GM19043 (cell line): Measurements from ENCODE around the gene HACD2.
"Not testable (repeated sequence)": the region's sequence is repeated elsewhere in the genome, so short reads cannot be mapped to it uniquely, and the experiment has no call there.

Source experiments
- ATAC-seq: cut with Tn5 transposase; IDR thresholded peaks from one replicate; pipeline ENCODE4 v1.9.1; 2021; ENCODE audit warnings: low read depth; ENCODE audit not compliant: unreplicated experiment

The HACD2 gene

DNA sequence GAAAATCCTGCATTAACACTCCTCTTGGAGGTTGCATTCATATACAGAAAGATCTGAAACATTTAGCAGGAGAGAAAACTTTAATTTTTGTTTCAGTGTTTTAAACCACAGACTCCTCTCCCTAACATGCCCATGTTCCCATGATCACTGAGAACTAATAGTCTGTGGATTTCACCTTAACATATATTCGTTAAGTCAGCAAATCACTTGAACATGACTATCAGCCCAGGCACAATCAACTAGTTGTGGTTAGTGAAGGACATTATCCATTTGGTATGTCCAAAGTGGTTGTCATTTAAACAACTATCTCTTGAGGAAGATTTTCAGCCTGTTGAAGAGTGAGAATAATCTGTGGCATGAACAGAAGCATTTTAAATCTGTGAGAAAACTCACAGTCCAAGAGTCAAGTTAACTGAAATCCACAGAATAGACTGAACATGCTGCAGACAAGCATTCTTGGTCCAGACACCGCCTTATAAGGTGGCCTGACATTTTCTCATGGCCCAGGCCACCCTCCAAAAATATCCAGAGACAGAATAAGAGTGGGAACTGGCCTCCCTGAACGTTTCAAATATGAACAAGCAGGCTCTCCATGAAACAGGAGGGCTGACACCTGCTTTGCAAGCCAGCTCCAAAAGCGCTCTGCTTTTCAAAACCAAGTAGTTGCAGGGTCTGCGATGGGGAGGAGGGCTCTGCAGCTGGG lies 96.1 kb downstream of the HACD2 start:
- no peak for ATAC-seq

DNA sequence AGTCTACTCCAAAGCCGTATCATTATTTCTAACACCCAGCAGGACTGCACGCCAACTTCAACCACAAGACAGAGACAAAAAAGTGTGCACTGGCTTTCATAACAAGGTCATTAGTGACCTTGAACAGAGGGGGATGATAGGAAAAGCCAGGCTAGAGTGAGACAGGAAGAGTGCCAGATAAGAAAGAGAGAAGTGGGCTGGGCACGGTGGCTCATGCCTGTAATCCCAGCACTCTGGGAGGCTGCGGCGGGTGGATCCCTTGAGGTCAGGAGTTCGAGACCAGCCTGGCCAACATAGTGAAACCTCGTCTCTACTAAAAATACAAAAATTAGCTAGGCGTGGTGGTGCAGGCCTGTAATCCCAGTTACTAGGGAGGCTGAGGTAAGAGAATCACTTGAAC lies 97.8 kb downstream of the HACD2 start:
- not testable (repeated sequence) for ATAC-seq

DNA sequence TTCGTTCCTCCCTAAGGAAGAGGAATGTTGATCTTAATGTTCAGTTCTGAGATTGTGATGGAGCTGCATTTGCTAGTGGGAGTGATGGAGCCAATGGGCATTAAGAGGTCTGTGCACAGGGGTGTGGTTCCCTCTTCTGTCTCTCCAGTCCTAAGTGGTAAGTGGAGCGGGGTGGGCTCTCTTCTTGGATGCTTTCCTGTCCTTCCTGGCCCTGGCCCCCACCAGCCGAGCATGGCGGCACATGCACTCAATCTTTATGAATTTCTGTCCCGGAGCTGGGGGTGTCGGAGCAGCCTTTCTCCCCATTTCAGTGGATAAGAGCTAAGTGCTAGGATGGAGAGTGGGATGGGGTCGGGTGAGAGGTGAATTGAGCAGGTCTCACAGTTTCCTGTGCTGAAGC lies 98.4 kb downstream of the HACD2 start:
- ATAC-seq, result no peak

DNA sequence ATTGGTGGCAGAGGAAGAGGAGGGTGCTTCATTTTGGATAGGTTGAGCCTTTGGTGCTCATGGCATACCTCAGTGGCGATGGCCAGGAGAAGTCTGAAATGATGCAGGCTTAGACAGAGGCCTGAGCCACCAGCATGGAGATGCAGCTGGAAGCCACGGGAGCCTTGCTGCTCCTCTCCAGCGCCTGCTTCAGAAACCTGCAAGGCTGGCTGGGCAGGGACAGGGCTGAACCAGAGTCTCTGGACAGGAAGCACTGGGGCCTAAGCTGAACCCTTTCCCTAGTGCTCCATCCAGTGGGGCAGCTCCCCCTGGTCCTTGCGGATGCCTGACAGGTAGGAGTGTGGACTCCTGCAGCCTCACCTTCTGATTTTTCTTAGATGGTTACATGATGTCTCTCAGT lies 99.3 kb downstream of the HACD2 start:
- no peak for ATAC-seq

DNA sequence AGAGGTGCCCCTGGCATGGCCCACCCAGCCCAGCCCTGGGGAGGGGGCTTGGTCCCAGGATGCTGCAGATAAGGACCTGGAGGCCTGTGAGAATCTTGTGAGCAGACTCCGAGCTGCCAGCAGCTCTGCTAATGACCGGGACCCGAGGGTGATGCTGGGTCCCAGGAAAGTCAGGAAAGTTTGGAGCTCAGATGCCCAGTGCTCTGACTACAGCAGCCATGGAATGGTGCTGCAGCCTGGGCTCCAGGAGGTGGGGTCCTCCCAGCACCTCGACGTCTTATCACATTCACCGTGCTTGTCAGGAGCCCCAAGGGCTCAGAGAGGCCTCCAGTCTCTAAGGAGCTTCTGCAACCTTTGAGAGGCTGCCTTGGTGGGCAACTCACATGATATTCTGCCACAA lies 101.7 kb downstream of the HACD2 start:
- no peak for ATAC-seq

DNA sequence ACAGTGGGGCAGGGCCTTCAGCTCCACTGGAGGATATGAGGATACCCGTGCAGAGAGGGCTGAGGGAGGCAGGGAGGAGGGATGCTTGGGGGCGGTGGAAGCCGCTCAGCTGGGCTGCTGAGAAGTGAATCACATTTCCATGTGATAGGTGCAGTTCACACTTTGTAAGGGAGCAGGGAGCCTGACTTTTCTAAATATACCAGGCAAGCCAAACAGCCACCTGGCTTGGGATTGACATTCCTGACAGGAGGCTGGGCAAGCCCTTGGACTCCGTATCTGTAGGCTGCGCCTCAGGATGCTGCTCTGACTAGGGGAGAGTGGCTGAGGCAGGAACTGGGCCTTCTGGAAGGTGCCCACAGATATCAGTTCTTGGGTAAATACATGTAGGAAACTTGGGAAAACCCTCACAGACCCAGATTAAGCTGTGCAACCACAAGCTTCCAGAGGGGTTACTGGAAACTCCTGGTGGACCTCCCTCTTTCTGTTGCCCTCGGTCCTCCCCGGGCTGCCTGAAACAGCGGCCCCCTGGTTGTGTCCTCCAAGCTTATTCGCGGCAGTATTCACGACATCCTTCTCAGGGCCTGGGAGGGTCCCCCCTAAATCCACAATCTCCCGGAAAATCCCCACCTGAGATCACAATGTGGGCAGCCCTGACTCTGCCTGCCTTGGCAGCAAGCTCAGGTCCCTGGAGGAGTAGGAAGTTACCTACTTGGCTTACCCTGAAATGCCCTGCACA lies 103.0 kb downstream of the HACD2 start:
- ATAC-seq, result no peak

DNA sequence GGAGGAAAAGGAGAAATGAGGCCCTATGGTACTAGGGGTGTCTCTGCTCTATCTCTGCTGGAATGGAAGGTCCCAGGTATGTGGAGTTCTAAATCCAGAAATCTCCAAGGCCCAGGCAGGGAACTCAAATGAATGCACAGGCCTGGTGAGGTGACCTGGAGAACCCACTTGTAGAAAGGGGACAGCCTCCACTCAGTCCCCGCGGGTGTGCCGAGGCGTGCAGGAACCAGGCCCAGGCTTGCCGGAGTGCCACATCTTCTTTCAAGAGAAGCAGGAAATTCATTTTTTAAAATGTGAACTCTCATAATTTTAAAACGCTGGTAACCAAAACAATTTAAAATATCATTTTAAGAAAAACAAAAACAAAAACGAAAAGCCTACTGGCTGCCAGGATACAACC lies 103.8 kb downstream of the HACD2 start:
- no peak for ATAC-seq

DNA sequence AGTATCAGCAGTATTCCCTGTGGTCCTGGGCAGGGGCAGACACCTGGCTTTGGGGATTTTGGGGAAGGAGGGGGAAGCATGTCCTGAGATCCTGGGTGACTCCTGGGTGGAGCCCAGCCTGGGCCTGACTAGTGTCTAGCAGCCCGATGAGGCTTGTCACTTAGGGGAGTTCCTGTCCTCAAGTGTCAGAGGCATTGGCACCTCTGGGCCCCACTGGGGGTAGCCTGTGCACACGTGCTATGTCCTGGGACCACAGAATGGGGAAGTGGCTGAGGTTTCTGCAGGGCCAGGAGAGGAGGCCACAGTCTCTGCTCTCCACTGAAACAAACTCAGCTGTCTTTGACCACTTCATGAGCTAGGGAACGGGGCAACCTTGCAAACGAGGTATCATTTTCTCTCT lies 104.4 kb downstream of the HACD2 start:
- no peak for ATAC-seq

DNA sequence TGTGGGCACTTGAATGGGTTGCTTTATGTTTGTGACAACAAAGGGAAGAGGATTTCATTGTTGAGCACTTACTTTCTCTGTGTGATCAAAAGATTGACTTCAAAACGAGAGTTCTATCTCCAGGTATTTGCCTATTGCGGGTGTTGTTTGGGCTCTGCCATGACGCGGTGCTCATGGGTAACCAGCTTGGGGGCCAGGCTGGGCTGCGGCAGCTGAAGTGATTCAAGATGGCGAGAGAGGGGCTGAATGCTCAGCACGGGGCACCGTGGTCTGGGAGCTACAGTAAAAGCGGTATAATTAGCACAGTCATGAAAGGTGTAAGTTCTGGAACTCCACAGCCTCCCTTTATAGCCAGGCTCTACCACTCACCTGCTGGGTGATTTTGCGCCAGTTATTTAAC lies 105.0 kb downstream of the HACD2 start:
- ATAC-seq, result no peak

DNA sequence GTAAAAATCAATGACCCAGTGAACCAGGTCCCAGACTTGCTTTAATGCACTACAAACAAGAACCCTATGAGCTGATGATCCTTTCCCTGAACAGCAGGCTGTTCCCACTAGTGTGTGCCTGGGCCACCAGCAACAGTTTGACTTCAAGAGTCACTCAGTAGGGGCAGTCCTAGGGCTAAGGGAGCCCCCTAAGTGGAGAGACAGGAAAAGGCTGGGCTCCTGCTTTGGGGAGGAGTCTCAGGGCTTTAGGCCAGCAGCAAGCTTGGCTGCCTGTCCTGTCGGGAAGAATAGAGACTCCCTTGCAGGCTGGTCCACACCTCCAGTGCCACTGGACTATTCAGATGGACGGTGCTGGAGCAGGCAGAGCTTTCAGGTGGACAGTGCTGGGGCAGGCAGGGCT lies 106.5 kb downstream of the HACD2 start:
- ATAC-seq, result no peak

DNA sequence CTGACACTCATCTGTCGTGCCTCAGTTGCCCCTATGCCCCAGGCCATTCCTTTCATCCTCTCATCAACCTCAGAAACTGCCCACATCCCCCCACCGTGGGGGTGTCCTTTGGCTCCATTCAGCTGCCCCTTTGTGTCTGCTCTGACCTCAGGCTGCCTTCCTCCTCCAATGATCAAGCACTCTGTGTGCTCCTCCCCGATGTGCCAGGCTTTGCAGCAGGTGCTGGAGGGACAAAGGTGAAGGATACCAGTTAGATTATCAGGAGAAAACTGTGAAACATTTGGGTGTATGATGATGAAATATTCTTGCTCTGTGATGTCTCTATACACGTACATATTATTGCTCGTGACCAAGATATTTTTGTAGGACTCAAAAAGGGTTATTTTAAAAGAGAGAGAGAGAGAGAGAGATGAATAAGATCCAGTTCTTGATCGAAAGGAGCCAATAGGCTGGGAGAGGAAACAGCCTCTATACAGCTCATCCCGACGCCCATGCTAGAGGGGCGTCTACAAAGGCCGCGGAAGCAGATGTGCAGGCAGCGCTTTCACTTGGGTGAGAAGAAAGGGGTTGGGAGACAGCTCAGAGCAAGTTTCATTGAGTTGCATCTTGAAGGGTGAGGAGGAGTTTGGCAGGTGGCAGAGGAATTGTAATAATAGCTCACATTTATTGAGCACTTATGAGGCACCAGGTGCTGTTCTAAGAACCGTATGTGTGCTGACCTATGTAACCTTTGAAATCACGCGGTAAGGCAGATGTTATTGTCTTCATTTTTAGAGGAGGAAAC lies 107.7 kb downstream of the HACD2 start:
- ATAC-seq, result no peak

DNA sequence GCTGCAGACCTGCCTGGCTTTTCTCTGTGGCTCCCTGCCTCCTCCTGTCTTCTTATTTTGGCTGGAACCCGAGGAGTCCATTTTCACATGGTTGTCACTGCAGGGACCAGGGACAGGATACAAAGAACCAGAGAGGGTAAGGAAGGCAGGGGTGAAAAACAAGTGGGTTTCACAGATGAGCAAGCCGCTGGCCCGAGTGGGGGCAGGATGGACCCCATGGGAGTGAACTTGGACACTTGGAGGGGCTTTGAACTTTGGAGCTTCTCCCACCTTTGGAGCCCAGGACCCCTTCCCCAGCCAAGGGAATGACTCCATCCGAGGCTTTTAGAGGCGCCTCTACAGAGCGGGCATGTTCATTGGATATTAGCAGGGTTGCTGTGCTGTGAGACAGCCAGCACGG lies 109.1 kb downstream of the HACD2 start:
- ATAC-seq, result no peak

DNA sequence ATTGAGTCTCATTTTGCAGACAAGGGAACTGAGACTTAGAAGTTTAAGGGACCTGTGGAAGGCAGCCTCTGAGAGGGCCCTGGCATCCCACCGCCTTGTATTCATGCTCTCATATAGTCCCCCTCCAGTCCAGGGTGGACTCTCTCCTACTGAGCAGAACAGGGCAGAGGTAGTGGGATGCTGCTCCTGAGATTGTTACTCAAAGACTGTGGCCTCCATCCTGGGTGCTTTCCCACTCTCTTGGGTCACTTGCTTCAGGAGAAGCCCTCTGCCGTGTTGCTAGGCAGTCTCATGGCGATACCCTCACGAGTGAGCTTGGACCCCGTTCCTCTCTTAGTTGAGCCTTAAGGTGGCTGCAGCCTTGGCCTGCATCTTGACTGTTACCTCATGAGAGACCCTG lies 113.7 kb downstream of the HACD2 start:
- no peak for ATAC-seq

DNA sequence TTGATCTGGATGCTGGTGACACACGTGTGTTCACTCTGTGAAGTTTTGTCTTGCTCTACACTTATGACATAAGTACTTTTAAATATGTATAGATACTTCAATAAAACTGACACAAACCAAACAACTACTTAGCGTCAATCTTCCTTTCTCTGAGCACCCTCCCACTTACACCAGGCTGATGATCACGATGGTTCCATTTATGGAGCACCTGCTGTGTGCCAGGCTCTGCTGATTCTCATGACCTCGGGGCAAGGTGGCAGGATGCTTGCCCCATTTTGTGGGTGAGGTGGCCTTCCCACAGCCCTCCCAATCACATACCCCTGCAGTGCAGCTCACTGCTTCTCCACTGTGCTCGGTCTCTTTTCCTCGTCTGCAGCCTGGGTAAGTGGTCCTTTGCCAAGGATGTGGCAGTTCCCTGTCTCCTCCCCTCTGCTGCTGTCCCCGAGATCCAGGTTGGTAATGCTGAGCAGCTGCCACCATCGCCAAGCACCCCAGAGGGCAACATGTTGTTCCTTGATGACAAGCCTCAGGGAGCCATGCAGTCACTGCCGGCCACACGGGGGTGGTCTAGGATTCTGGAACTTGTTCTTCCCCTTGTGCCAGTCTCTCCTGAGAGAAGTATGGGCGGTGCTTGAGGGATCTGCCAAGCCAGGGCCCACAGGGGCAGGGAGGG lies 115.4 kb downstream of the HACD2 start:
- no peak for ATAC-seq

DNA sequence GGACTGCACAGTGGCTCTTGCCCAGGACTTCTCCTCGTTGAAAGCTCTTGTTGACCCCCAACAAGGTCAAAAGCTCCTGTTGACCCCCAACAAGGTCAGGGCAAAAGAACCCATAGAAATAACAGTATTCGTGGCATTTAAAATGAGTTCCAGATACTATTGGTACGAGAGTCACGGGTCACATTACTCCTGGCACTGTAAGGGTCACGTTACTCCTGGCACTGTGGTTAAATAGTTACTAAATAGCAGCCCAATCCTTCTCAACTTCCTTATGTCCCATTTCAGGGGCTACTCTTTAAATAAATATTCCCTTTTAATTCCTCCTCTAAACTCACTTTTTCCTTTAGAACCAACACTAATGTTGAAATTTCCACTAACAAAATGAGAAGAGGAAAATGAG lies 117.8 kb downstream of the HACD2 start:
- ATAC-seq, result no peak

DNA sequence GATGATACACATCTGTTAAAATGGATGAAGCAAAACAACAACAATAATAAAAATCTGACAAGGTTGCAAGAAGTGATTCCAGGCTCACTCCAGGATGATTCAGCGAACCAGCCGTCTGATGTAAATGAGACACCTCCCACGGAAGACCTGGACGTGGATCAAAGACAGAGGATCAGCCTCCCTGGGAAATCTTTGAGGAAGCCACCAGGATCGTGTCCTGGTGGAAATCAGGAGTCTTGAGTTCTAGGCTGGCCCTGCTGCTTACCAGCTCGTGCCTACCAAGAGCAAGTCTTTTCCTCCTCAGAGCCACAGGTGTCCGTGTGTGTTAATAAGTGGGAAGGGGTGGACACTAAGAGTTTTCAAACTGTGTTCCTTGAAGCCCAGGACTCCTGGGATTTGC lies 120.6 kb downstream of the HACD2 start:
- no peak for ATAC-seq

DNA sequence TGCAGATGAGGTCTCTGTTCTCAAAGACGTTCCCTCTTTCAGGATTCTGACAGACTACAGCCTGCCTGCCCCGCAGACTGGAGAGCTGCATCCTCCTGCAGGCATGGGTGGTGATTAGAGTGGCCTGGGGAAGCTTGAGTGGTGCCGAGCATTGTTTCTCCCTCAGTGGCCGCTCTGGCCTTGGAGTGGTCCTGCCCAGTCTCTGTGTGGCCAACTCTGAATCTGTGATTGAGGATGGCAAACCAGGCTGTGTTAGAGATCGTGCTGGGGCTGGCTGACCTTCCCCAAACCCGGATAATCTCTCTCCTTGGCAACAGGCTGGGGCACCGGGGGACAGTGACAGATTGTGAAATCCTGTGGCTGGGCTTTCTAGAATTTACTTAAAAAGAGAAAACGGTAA lies 125.0 kb downstream of the HACD2 start:
- no peak for ATAC-seq

DNA sequence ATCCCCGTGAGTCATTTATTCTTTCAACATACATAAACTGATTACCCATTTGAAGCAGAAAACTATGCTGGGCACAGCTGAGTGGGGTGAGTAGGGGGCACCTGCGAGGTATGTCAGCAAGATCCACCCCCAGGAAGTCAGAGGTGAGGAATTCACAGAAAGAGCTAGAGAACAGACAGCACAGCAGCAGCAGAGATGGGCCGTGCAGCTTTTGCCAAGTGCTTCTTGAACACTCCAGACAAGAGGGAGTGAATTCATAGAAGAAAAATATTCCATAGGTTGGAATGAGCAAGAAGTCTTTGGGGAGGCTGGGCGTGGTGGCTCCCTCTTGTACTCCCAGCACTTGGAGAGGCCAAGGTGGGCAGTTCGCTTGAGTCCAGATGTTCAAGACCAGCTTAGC lies 126.6 kb downstream of the HACD2 start:
- ATAC-seq, result no peak

DNA sequence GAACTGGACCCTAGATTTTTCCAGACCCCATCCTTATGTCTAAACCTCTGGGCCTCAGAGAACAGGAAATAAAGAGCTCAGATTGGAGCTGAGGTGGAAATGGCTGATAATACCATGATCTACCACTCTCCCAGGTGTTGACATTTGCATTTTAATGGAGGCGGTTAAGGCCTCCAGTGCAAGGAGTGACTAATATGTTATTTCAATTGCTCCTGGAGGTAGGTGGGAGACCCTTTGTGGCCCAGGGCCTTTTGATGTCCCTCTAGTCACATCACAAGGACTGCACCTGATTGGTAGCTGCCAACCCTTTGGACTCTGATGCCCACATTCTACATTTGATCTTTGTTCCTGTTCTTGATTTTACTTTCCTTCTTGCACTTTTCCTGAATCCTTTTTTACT lies 127.0 kb downstream of the HACD2 start:
- ATAC-seq, result no peak

DNA sequence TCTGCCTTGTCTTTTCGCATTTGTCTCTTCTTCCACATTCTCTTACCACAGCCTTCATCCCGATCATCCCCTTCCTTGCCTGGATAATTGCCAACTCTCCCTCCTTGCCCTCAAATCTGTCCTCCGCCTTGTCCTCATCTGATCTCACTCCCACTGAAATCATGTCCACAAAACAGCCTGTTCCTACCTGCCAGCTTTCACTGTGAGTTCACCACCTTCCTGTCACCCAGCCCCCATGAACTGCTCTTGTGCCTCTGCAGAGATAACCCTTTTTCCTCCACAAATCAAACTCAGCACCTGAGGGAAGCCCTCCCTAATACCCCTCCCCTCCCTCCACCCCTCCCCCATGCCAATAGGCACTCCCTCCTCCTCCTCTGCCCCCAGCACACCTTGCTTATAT lies 131.2 kb downstream of the HACD2 start:
- ATAC-seq, result no peak

DNA sequence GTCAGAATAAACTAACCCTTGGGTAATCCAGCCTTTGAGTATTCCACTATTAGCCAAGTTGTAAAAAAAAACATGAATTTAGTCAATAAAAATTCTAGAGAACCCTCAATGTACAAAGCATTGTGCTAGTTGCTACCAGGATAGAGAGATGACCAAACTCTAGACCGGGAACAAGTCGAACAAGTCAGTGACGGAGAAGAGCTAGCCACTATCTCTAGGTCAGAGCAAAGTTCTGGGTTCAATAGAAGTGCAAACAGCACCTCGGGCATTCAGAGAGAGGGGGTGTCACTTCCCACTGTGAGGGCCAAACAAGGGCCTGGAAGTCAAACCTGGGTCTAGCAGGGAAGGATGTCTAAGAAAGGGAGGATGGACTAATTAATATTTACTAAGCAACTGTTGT lies 133.7 kb downstream of the HACD2 start:
- ATAC-seq, result no peak
